Endometrial microvascular endothelial cells (primary cell): ENCODE results near the gene PTH1R. TPM values are rescaled to one million over a fixed set of nuclear protein-coding genes. Genes with fewer than 3 reads are reported as not detected.

Experiments
- in situ Hi-C: cut with HindIII; loops from 2 replicates; pipeline ENCODE4 v1.10.0; 2017; ENCODE audit warnings: low sequenced_read_pairs, low pct_unique_long_range_greater_than_20kb; ENCODE audit errors: inconsistent ontology term
- total RNA-seq: library from RNA; depleted of rRNA; stranded (reverse); fragments of >200 nt; gene quantifications from one replicate; pipeline ENCODE4 v1.2.3, GENCODE V29; 2015; ENCODE audit errors: inconsistent ontology term

PTH1R gene
- total RNA-seq, 1 donor from 2014 or later = not detected

DNA sequence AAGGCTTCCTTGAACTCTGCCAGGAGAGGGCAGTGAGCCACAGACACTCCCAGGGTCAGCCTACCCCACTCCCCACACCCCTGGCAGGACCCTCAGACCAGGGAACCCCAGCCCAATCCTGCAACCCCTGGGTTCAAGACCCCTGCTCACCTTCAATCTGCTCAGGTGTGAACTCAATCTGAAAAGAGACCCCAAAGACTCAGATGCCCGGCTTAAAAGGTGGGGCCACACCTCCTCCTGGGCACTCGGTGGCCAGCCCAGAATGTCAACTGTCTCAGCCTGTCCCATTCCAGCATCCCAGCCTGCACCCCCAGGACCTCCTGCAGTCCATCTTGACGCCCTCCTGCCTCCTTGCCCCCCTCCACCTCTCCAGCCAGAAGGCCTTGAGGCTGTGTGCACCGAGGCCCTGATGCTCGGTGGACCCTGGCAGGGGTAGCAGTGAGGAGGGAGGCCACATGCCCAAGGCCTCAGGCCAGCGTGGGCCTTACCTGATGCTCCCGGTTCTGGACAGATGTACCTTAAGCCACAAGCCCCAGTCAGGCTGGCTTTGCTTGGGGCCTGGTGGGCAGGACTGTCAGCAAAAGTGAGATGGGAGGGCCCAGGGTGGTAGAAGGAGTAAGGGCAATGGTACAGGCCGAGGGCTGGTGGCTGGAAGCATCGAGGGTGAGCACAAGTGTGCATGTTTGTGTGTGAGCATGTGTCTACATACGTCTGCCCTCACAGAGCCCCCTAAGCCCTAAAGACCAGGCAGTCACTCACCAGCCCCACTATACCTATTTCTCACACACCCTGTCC, 16.5 kb upstream of the PTH1R start:
- in situ Hi-C loops = no loop called here

DNA sequence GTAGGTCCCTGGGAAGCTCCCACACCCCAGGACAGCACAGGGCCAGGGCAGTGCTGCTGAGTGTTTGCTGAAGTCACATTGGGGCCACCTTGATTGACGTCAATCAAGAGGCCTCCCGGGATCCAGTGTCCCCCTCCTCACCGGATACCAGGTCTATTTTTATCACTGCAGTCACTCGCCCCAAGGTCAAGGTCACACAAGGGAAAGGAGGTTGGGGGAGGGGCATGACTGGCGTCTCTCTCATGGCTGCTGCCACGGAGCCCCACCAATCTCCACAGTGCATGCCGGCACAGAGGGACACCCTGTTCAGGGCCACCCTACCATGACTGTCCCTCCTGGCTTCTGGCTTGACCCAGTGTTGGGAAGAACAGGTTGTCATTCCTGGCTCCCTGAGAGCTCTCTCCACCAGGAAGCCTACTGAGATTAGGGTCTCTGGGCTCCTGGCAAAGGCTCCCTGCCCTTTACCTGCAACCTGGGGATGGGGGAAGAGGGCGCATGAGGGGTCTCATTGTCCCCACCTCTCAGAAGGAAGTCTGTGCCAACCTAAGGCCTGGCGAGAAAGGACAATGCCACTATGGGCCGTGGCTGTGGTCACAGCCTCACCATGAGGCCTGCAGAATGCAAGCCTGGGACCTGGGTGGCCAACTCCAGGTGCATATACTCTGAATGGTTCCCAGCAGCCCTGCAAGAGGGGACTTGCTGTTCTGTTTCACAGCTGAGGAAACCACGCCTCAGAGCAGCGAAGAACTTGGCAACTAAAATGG, 15.7 kb upstream of the PTH1R start:
- in situ Hi-C loops = no loop called here

DNA sequence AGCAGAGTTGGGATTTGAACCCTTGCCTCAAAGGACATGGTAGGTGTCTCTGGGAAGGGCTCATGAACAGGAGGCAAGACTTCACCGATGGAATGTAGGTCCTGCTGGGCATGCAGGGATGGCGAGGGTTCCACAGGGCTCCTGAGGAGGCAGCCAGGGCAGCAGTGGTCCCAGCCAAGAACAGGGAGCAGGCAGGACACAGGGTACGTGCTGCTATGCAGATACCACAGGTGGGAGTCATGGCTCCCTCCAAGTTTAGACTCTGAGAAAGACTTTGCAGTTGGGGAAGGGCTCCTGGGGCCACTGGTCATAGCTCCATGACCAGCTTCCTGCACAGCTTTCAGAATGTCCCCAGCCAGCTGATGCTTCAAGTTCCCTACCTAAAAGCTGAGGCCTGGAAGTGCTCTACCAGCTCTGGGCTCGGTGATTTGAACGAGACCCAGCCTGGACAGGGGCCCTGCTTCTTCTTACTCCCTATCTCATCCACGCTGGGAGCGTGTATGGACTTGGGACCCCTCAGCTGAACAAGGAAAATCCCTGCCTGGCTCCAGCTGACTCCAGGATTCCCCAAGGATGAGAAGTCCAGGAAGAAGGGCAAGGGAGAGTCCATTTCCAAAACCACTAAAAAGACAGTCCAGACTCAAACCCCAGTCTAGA, 15.0 kb upstream of the PTH1R start:
- in situ Hi-C loops = no loop called here

DNA sequence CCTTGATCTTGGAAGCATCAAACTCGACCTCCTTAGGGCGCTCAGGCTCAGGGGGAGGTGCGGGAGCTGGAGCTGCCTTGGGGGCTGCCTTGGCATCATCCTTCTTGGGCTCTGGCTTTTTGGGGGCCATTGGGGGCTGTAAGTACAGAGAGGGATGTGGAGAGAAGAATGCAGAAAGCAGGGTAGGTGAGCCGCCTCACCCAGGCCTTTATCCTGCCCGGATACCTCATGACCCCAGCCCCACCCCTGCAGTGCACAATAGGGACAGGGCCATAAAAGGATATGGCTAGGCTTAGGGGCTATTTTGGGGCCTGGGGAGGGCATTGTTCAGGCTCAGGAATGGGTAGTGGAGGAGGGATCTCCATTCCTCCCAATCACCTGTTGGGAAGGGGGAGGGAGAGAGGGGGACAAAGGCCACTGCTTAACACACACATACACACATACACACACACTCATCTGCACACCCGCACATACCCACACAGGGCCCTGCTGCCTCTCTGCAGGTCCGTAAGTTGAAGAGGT, 14.2 kb upstream of the PTH1R start, which contains the start of gene MYL3:
Gene MYL3 (minus strand): TSS at position 184 of the 522 bp plus-strand sequence. CDS start 54 bp downstream, at position 130.
- in situ Hi-C loops = no loop called here

DNA sequence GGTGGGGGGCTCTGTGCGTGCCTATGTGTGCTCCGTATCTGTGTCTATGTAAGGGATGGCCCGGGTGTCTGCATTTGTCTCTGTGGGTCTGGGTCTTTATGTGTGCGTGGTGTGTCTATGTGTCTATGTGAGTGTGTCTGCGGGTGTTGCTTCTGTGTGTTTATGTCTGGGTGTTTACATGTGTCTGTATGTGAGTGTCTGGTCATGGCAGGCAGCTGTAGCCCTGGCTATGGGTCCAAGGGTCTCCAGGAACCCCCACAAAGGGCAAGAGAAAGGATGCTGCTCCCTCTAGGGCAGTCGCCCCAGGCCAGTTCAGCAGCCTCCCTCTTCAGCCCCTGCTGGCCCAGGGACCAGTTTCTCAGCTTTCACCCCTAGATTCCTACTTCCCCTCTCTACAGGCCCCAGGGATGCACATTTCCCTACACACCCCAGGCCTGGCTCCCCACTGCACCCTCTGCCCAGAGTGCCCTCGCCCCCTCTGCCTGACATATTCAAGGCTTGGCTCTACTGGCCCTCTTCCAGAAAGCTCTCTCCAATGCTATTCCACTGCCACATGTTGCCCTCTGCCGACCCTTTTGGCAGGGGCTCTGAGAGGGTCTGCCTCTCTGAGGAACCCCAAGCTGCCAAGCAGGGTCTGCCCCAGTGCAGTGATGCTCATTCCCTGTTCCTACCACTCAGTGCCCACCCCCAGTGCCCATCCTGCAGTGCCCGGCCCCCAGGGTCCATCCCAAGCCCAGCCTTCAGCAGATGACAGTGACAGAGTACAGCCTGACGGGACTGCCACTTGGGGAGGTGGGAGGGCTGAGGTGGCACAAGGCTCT, 13.2 kb upstream of the PTH1R start:
- in situ Hi-C loops = no loop called here

DNA sequence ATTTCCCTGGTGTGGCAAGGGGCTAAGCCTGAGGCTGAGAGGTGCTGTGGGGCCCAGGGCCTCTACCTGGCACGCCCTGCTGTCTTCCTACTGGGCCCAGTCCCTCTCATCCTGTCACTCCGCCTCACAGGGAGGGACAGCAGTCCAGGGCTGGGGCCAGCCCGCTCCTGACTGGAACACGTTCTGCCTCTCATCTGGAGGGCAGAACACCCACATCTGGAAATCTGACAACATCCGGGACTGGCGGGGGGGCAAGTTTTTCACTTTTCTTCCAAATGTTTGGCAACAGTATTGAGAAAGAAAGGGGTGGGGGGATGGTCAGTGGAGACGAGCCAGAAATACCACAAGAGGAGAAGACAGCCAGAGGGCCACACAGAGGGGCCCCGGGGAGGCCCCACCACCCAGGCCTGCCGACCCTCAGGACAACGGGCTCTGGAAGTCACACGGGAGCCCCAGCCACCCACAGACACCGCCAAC, 12.5 kb upstream of the PTH1R start:
- in situ Hi-C loops = no loop called here

DNA sequence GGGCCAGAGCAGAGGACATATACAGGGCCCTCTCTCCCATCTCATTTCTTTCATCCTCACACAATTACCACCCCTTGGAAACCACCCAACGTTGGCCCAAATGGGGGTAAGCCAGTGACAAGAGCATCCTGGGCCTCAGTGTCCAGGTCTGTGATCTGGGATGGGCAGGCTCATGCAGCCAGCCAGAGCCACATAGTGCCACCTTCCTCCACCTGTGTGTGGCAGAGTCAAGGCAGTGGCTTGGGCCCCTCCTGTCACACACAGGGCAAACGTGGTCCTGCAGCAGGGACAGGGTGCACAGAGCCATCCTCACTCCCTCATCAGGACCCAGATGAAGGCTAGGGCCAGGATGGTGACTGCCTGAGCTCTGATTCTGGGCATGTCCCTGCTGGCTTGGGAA, 12.0 kb upstream of the PTH1R start:
- in situ Hi-C loops = no loop called here

DNA sequence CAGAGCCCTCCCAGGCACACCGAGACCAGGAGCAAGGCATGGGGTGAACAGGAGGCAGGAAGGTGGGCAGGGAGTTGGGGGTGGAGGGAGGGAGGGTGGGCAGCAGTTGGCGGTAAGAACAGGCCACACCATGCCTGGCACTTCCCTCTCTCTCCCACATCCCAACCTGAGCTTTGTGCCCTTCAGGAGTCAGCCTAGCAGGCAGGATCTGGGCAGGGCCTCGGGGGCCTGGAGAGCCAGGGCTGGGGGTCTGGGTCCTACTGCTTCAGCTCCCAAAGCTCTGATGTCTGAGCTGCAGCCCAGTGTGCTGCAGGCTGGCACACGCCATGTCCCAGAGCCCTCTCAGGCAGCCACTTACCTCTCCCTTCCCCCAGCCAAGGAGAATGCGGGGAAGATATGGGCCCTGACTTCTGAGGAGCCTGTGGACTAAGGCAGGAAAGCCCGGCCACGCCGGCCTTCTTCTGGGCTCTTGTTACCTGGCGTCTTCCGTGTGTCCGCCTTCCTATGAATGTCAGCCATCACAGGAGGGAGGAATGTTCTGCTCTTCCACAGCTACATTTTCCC, 11.4 kb upstream of the PTH1R start:
- in situ Hi-C loops = no loop called here

DNA sequence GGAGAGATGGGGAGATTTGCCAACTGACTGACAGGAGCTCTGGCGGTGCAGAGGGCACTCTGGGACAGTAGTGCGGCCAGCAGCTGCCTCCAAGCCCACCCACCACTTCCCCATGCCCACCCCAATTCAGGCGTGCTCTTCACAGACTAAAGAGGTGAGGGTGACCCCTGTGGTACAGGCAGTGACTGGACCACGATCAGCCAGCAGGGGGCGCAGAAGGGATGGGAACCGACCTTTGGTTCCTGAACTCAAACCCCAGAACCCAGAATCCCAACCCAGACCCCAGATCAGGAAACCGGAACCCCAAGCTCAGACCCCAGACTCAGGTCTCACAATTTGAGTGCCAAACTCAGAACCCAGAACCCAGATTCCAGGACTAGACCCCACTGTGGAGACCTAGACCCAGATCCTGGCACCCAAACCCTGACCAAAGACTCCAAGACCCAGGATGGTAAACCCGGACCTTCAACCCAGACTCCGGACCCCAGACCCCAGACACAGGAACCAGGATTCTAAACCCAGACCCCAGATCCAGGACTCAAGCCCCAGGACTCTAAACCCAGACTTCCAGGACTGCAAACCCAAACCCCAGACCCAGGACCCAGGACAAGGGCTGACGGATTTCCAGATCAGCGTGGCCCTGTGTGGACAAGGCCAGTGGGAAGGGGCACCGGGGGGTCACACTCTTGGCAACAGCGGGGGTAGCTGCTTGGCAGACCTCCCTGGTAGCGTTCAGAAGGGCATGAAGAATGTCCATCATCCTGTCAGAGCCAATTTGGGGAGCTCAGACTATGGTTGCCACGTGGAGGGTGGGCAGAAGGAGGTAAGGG, 10.6 kb upstream of the PTH1R start:
- in situ Hi-C loops = no loop called here

DNA sequence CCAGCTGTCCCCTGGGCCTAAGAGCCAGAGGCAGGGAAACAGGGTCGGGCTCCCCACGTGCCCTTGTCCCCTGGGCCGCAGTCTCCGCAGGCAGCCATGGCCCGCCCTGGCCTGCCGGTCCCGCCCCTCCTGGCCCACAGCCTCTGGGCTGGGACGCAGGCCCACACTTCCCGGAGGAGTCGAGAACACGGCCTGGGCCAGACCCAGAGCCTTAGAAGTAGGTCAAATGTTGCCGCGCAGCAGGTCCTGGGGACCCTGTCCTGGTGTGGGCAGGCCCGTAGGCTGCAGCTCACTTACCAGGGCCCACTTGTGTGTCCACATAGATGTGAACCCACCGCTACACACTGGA, 10.0 kb upstream of the PTH1R start:
- in situ Hi-C loops = no loop called here

DNA sequence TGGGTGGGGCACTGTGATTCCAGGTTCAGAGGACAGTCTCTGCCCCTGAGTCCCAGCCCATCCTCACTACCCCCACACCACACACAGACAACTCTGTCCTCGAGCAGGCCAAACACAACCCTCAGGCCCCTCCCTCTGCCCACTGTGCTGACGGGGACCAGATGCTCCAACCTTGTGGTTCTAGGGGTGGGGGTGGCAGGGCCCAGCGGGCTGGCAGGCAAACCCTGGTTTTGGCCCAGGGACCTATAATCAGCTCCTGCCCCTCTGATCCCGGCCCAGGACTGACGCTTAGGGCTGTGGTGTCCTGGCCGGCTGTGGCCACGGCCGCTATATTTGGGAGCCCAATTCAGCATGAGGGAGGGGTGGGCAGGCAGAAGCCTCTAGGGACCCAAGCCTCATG, 9.2 kb upstream of the PTH1R start:
- in situ Hi-C loops = no loop called here

DNA sequence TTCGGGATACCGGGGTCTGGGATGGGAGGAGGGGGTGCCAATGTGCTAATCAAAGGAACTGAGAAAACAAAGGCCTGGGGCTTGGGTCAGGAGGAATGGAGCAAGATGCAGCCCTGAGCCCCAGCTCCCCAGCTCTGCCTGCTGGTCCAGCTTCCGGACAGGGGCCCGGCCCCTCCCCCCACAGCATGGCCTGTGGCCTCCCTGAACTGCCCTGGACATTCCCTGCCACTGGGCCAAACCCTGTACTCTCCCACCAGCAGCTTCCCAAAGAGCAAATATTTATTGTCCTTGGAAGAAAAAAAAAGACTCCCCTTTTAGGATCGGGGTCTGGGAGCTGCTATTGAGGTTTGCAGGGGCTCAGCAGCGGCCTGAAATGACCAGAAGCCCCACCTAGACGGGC, 8.6 kb upstream of the PTH1R start:
- in situ Hi-C loops = no loop called here

DNA sequence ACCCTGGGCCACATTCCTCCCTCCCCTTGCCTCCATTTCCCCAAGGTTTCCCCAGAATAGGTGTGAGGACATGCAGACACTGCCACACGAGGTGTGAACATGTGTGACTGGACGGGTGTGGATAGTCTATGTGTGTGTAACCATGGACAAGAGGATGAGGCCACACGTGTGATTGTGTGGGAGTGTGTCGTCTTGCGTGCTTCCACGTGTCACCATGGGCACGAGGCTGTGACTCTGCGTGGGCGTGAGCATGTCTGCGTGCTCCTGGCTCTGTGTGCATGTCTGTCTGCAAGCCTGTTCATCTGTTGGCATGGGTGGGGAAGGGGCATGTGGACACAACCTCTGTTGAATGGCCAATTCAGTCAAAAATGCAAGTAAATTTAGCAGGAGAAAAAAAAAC, 8.1 kb upstream of the PTH1R start:
- in situ Hi-C loops = no loop called here

DNA sequence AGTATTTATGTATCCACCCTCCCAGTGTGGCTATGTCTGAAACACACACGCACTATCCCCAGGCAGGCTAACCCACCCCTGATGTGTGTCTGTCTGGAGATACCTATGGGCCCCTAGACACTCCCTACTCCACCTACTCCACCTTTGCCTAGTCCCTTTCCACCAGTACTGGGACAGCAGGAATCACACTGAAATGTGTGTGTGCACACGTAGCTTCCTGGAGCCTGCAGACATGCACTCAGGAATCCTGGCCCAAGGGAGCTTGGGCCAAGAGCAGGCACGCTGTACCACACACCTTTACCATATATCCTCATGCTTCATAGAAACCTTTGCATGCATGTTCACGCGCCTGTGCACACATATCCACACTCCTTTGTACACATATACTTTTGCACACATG, 6.9 kb upstream of the PTH1R start:
- in situ Hi-C loops = no loop called here

DNA sequence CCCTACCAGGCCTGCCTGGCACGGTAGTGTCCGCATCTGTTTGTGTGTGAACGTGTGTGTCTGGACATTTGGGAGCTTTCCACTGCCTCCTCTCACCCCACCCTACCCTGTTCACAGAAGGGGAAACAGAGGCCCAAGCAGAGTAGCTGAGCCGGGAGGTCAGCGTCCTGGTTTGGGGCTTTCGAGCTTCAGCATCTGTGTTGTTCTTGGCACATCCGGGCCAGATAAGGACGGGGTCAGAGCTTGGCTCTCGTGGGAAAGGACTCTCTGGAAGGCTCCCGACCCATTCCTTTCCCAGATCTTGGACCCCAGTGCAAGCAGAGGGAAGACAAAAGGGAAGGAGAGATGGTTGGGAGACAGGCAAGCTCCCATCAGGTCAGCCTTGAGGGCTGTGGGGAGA, 6.3 kb upstream of the PTH1R start:
- in situ Hi-C loops = no loop called here

DNA sequence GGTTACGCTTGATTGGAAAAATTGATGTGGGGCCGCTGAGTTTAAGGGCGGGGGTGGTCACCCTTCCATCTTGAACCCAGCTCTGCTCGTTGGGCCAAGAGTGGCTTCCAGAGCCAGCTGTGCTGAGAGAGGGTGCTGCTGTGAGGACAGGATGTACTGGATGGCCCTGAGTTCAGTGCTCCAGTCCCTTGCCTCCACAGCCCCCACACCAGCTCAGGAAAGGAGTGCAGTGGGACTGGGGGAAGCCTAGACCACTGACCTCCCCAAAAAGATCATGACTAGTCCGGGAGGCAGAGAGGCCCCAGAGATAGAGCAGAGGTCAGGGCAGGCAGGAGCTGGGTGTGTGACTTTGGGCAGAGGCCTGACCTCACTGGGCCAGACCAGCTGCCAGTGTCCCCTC, 4.0 kb upstream of the PTH1R start:
- in situ Hi-C loops = no loop called here

DNA sequence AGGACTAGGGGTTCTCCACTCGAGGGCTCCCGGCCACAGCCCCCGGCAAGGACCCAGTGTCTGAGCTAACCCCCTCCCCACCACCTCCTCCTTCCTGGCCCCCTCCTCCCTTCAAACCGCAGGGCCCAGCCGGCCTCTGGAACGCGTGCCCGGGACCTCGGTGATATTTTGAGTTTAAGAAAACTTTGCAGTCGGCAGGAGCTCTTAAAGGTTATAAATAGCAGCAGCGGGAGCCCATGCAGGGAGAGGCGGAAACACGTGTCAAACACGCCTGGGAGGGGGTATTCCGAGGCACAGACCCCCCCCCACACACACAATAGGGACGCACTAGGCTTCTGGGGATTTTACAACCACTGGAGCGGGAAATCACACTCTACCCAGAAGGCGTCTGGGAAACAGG, 3.1 kb upstream of the PTH1R start:
- in situ Hi-C loops = no loop called here

DNA sequence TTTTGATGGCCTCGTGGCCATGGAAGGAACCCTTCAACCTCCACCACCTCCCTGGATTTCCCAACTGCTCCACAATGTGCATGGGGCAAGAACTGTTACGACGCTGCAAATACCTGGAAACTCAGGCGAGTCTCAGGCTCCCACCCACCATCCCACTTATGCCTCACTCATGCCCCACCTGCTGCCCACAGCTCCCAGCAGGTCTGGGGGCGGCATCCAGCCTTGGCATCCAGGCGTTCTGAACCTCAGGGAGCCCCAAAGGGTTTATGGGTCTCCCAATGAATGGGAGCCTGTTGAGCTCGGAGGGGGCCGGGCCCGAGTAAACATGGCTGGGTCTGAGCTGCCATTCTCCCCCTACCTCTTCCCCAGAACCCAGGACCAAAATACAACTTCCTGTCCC, 2.0 kb upstream of the PTH1R start:
- in situ Hi-C loops = no loop called here
